Activated CD8-positive, alpha-beta memory T cell treated with anti-CD3 and anti-CD28 coated beads, Interleukin-2, amount 10 ng/mL, durations not matched to agents 7 days and 5 days (primary cell): ENCODE data around the gene CSMD2. TPM values are rescaled to one million over a fixed set of nuclear protein-coding genes. Genes with fewer than 3 reads are reported as not detected.
"Not testable (repeated sequence)": the region's sequence is repeated elsewhere in the genome, so short reads cannot be mapped to it uniquely, and the experiment has no call there.

Experiments
- ATAC-seq: fragments of 150-1000 bp; cut with Tn5 transposase; one replicate; pipeline ENCODE4 v1.10.0; 2021; ENCODE audit warnings: moderate library complexity
- CTCF ChIA-PET: fragments of 350-600 bp; sonication (Branson Sonifier 250); formaldehyde crosslinking; loops from one replicate; lab custom pipeline; 2021; ENCODE audit warnings: antibody characterized with exemption; lab: Charles Lee
- DNase-seq: peaks from one replicate; pipeline ENCODE4 v3.0.0-alpha.2; 2020
- H3K27ac Mint-ChIP-seq: one replicate; pipeline ENCODE4 v1.8.0; 2021; ENCODE audit warnings: mild to moderate bottlenecking, mixed read lengths
- H3K27me3 Mint-ChIP-seq: one replicate; pipeline ENCODE4 v1.8.0; 2021; ENCODE audit warnings: mixed read lengths
- H3K36me3 Mint-ChIP-seq: one replicate; pipeline ENCODE4 v1.8.0; 2021; ENCODE audit warnings: mild to moderate bottlenecking, mixed read lengths
- H3K4me1 Mint-ChIP-seq: one replicate; pipeline ENCODE4 v1.8.0; 2021; ENCODE audit warnings: mixed read lengths
- H3K4me3 Mint-ChIP-seq: one replicate; pipeline ENCODE4 v1.8.0; 2021; ENCODE audit warnings: mild to moderate bottlenecking, moderate library complexity, mixed read lengths
- H3K9me3 Mint-ChIP-seq: one replicate; pipeline ENCODE4 v1.8.0; 2022; ENCODE audit warnings: low read depth, mixed read lengths
- total RNA-seq, 2 experiments: library from RNA; stranded (reverse); gene quantifications; one replicate each; pipeline ENCODE4 v1.2.3, GENCODE V29; 2021

Gene CSMD2
- total RNA-seq, 2 experiments from 2014 or later, result not detected

DNA sequence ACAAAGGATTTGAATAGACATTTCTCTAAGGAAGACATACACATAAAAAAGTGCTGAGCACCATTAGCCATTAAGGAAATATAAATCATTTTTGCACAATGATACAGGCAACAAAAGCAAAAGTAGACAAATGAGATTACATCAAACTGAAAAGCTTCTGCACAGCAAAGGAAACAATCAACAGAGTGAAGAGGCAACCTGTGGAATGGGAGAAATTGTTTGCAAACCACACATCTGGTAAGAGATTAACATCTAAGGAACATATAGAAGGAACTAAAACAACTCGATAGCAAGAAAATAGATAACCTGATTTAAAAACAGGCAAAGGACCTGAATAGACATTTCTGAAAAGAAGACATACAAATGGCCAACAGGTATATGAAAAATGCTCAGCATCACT lies 635.1 kb downstream of the CSMD2 start:
- ATAC-seq, result no peak
- Mint-ChIP-seq H3K9me3 (no peaks in the 10 kb centered on the region), H3K4me1 (no peaks in the 10 kb centered on the region), H3K27ac (no peak overlapping the region), H3K27me3 (peaks cover 18% of the 10 kb centered on the region), H3K4me3 (no peak overlapping the region), H3K36me3 (no peaks in the 10 kb centered on the region)
- CTCF ChIA-PET, result no interaction called here
- no peak for DNase-seq

DNA sequence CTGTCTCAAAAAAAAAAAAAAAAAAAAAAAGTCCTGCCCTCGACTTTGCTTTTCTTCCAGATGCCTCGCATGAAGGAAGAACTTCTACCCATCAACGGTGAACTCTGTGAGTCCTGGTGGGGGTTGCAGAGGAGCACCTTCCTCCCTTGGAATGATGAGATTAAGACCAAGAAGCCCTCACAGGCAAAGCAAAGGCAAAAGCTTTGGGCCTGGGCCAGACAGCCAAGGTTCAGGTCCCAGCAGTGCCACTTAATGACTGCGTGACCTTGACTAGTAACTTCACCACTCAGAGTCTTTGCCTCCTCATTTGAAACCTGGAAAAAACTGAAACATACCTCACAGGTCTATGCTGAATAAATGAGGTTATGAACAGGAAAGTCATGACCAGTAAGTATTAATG lies 637.1 kb downstream of the CSMD2 start:
- DNase-seq (no peak), ATAC-seq (no peak)
- Mint-ChIP-seq H3K27me3 (peaks cover 36% of the 10 kb centered on the region), H3K4me3 (no peak overlapping the region), H3K36me3 (no peaks in the 10 kb centered on the region), H3K9me3 (no peaks in the 10 kb centered on the region), H3K4me1 (no peaks in the 10 kb centered on the region), H3K27ac (no peak overlapping the region)
- CTCF ChIA-PET, result no interaction called here

DNA sequence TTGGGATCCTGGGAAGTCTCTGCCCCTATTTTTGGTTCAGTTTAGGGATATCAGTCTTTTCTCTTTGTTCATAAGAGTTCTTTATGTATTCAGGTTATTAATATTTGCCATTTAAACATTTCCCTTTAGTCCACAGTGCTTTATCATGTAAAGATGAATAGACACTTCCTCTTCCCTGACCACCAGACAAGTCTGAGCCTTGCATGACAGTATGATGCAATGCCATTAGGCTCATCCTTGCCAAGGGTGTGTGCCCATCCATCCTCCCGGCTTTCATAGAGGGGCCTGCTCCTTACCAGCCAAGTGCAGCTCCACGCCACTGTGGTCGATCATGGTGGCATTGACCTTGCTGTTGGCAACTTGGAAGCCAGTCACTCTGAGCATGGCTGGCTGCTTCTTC lies 640.4 kb downstream of the CSMD2 start:
- DNase-seq, result no peak
- ATAC-seq, result no peak
- Mint-ChIP-seq H3K9me3 (no peaks in the 10 kb centered on the region), H3K27me3 (peaks cover 33% of the 10 kb centered on the region), H3K4me1 (no peaks in the 10 kb centered on the region), H3K36me3 (no peaks in the 10 kb centered on the region), H3K27ac (no peak overlapping the region), H3K4me3 (no peak overlapping the region)
- CTCF ChIA-PET, result no interaction called here

DNA sequence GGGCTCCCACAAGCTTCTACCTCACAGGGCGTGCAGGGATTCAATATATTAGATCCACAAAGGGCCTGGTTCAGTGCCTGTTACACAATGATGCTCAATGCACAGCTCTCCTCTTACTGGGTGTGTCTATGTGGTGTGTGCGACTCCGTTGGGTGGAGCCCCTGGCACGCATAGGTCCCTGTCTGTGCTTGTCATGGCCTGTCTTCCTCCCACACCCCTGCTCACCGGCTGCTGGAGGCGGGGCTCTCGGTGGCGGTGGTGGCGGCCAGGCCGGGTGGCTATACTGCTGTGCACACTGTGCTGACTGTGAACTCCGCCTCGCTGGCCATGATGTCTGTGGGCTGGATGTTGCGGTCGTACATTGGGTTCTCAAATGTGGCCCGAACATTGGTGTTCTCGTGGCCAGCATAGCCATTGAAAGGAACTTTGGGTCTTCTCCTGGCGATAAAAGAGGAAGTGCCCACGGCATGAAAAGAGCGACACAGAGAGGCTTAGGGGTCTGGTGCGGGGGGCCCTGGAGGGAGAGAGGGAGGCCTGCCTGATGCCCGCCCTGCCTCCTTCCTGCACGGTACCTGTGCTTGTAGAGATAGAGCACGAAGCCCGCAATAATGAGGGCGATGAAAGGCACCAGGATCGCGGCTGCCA lies 645.7 kb downstream of the CSMD2 start:
- CTCF ChIA-PET, result no interaction called here
- H3K4me1 Mint-ChIP-seq, result no peaks in the 10 kb centered on the region
- peaks cover 25% of the 10 kb centered on the region for H3K27me3 Mint-ChIP-seq
- H3K36me3 Mint-ChIP-seq, result no peaks in the 10 kb centered on the region
- no peaks in the 10 kb centered on the region for H3K9me3 Mint-ChIP-seq
- no peak overlapping the region for H3K4me3 Mint-ChIP-seq
- no peak overlapping the region for H3K27ac Mint-ChIP-seq
- ATAC-seq, result no peak
- no peak for DNase-seq

DNA sequence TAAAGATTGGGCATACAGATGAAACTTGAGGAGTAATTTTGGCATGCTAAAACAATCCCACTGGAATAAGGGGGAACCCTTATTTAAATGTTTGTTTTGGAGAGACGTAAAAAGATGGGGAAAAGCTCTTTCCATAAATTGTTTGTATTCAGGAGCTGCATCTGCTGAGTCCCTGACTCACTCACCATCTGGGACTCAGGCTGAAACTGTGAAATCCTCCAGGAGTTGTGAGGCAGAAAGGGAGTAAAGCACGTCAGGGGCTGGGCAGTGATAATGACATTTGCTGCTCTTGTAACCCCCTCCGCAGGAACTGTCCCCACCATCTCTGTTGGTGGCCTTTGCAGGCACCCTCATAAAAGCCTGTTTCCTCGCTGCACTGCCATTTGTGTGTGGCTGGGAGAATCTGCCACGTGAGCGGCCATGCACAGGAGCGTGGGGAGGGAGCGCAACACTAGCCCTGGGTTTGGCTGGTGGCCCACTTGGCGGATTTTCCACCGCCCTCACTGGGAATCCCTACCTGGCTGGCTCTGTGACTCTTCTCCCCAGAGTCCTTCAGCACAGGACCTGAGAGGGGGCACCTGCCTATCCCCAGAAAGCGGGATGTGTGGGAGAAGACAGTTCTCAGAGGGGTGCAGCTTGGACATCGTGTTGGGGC lies 647.3 kb downstream of the CSMD2 start:
- Mint-ChIP-seq H3K27ac (no peak overlapping the region), H3K4me3 (no peak overlapping the region), H3K9me3 (no peaks in the 10 kb centered on the region), H3K4me1 (no peaks in the 10 kb centered on the region), H3K36me3 (no peaks in the 10 kb centered on the region), H3K27me3 (peaks cover 12% of the 10 kb centered on the region)
- CTCF ChIA-PET, result no interaction called here
- ATAC-seq (no peak), DNase-seq (no peak)

DNA sequence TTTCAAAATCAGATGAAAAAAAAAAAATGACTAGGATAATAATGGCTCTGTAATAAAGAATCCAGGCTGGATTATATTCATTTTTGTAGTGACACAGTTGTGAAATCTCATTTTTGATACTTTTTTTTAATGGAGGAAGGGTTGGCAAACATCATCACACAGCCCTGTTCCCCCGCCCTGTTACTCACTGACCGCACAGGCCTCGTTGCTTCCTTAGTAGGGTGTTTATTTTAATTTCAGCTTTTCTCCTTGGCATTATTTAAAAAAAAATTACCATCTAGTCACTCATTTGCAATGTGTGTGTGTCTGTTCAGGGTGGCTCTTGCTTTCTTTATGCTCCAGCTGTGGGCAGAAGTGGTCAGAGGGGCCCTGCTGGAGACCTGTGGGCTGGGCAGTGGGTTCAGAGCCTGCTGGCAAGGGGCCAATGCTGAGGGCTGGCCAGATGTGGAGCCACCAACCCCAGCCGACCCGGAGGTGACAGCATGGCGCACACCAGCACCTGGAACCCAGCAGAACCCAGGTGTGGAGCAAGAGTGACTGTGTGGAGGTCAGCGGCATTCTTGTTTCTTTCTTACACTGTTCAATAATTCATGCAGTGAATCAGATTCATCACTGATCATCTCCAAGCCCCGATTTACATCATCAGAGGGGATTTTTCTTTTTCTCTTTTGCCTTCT lies 648.0 kb downstream of the CSMD2 start:
- Mint-ChIP-seq H3K27me3 (peaks cover 11% of the 10 kb centered on the region), H3K27ac (no peak overlapping the region)

DNA sequence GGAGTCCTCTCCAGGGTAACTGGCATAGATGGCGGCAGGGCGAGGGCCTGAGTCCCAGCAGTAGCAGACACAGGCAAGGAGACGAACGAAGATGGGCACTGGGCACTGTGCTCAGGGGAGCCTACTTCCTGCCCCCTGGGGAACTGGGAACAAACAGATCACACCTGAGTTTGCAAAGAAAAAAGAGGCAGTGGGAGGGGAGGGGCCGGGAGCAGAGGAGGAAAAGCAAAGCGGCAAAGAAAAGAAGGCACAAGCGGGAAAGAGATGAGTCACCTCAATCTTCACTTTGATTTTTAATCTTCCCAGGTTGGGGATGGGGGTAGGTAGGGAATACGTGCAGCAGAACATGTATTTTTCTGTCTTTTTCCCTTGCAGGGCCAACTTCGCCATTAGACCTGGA lies 648.6 kb downstream of the CSMD2 start:
- peaks cover 11% of the 10 kb centered on the region for H3K27me3 Mint-ChIP-seq
- CTCF ChIA-PET, result no interaction called here
- no peaks in the 10 kb centered on the region for H3K4me1 Mint-ChIP-seq
- no peak overlapping the region for H3K27ac Mint-ChIP-seq
- DNase-seq (no peak), ATAC-seq (no peak)
- H3K36me3 Mint-ChIP-seq, result no peaks in the 10 kb centered on the region
- no peaks in the 10 kb centered on the region for H3K9me3 Mint-ChIP-seq
- H3K4me3 Mint-ChIP-seq, result no peak overlapping the region

More for the DNA sequence above, 648.0 kb downstream of the CSMD2 start:
- DNase-seq (no peak), ATAC-seq (no peak)
- Mint-ChIP-seq H3K4me1 (no peaks in the 10 kb centered on the region), H3K4me3 (no peak overlapping the region), H3K36me3 (no peaks in the 10 kb centered on the region), H3K9me3 (no peaks in the 10 kb centered on the region)
- CTCF ChIA-PET, result no interaction called here

DNA sequence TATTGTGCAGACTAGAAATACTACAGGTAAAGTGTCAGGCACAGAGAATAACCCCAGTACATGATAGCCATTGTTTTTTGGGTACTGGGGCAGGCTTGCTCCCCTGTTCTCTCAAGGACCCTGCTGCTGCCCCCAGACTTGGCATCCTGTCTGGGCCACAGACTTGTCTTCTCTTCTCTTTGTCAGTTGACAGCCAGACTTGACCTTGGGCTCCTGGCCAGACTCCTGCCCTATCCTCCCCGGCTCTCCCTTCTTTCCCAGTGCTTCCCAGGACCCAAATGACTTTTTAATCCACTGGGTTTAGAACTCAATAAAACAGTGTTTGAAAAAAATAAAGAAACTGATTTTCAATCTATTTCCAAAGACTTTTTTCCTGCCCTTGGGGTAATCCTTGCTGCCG lies 649.4 kb downstream of the CSMD2 start:
- CTCF ChIA-PET, result no interaction called here
- ATAC-seq, result no peak
- H3K27me3 Mint-ChIP-seq, result peaks cover 11% of the 10 kb centered on the region

DNA sequence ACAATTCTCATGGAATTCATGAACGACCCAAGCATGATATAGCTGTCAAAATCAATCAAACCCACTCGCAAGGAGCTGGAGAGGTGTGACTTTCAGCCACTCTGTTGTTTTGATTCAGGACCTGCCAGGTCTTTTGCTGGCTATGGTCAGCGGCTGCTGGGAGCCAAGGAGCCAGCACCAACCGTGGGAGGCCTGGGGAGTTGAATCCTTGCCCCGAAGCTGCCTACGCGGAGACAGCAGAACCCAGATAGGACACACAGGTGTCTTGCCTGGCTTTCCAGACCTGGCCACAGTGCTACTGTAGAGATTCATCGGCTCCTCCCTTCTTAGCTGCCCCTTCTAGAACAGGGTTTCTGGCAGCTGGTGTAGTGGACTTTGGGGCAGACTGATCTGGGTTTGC lies 649.9 kb downstream of the CSMD2 start:
- Mint-ChIP-seq H3K9me3 (no peaks in the 10 kb centered on the region), H3K36me3 (no peaks in the 10 kb centered on the region), H3K27ac (no peak overlapping the region), H3K4me1 (no peaks in the 10 kb centered on the region), H3K4me3 (no peak overlapping the region), H3K27me3 (peaks cover 11% of the 10 kb centered on the region)
- DNase-seq, result no peak
- no peak for ATAC-seq
- CTCF ChIA-PET, result no interaction called here

More for the DNA sequence above, 649.4 kb downstream of the CSMD2 start:
- no peak overlapping the region for H3K4me3 Mint-ChIP-seq
- H3K4me1 Mint-ChIP-seq, result no peaks in the 10 kb centered on the region
- no peaks in the 10 kb centered on the region for H3K9me3 Mint-ChIP-seq
- no peaks in the 10 kb centered on the region for H3K36me3 Mint-ChIP-seq
- no peak overlapping the region for H3K27ac Mint-ChIP-seq
- no peak for DNase-seq

DNA sequence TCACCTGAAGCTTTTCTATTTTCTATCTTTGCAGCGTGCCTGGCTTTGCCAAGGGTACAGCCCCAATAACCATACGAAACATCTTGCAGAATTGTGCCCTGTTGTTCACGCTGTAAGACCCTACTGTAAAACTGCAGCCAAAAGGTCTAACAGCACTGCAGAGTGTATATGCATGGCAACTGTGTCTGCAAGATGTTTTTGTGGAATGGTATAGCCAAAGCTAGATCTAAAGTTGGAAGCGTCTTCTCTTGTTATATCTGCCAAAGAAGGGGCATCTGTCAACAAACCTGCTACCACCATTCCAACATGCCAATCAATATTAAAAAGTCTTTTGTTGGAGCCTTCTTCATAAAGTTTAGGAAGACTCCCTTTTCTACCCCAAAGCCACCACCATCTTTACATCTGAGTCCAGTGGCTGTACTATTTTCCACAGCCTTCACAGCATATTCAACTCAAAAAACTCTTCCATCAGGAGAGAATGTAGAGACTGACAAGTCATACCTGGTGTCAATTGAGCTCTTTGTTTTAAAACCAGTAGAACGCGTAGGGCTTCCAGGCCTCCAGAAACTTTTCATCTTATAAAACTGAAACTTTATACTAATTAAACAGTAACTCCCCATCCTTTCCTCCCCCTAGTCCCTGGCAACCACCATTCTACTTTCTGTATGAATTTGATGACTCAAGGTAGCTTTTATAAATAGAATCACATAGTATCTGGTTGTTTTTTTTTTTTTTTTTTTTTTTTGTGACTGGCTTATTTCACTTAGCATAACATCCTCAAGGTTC lies 652.6 kb downstream of the CSMD2 start:
- DNase-seq, result no peak
- CTCF ChIA-PET, result no interaction called here

DNA sequence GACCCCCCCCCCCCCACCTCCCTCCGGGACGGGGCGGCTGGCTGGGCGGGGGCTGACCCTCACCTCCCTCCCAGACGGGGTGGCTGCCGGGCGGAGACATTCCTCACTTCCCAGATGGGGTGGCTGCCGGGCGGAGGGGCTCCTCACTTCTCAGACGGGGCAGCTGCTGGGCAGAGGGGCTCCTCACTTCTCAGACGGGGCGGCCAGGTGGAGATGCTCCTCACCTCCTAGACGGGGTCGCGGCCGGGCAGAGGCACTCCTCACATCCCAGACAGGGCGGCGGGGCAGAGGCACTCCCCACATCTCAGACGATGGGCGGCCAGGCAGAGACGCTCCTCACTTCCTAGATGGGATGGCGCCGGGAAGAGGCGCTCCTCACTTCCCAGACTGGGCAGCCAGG lies 655.8 kb downstream of the CSMD2 start:
- H3K4me3 Mint-ChIP-seq, H3K36me3 Mint-ChIP-seq, H3K27me3 Mint-ChIP-seq, H3K27ac Mint-ChIP-seq, H3K9me3 Mint-ChIP-seq, ATAC-seq, DNase-seq, H3K4me1 Mint-ChIP-seq, CTCF ChIA-PET: not testable (repeated sequence)

More for the DNA sequence above, 652.6 kb downstream of the CSMD2 start:
- Mint-ChIP-seq H3K27ac (no peak overlapping the region), H3K4me3 (no peak overlapping the region), H3K9me3 (no peaks in the 10 kb centered on the region), H3K36me3 (no peaks in the 10 kb centered on the region), H3K27me3 (peaks cover 9% of the 10 kb centered on the region), H3K4me1 (no peaks in the 10 kb centered on the region)
- ATAC-seq, result no peak

DNA sequence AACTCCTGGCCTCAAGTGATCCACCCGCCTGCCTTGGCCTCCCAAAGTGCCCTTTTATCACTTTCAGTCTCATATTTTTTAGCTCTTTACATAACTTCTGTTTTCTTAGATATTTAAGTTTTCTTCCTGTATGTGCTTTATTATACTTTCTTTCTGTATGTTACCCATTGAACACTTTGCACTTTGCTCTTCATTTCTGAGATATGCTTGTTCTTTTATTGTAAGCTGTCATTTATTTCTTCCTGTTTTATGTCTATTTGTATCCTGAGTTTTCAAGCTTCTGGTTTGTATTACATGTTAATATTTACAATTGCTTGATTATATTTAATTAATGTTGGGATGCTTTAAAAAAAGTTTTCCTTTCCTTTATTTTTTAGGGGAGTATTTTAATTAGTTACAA lies 656.9 kb downstream of the CSMD2 start:
- no peak for DNase-seq
- Mint-ChIP-seq H3K36me3 (no peaks in the 10 kb centered on the region), H3K9me3 (no peaks in the 10 kb centered on the region), H3K4me3 (no peak overlapping the region), H3K27ac (no peak overlapping the region), H3K4me1 (no peaks in the 10 kb centered on the region), H3K27me3 (peaks cover 5% of the 10 kb centered on the region)
- CTCF ChIA-PET, result no interaction called here
- no peak for ATAC-seq

DNA sequence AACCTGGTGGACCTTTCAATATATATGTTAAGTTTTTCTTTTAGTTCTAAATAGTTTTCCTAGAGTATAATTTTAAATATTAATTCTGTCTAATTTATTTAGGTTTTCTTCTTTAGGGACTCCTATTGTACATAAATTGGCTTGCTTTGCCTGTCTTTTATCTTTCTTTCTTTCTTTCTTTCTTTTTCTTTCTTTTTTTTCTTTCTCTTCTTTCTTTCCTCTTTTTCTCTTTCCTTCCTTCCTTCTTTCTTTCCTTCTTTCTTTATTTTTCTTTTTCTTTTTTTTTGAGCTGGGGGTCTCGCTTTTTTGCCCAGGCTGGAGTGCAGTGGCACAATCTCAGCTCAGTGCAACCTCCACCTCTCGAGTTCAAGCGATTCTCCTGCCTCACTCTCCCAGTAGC lies 657.4 kb downstream of the CSMD2 start:
- Mint-ChIP-seq H3K36me3 (no peaks in the 10 kb centered on the region), H3K27ac (no peak overlapping the region), H3K9me3 (no peaks in the 10 kb centered on the region), H3K27me3 (peaks cover 5% of the 10 kb centered on the region), H3K4me1 (no peaks in the 10 kb centered on the region), H3K4me3 (no peak overlapping the region)
- no peak for ATAC-seq
- CTCF ChIA-PET, result no interaction called here
- no peak for DNase-seq
